NCI-H2196 treated with DMSO at 0.1 percent for 48 hours (cell line): Measurements from ENCODE around the gene TMCC2.

Experiments used
- DNase-seq: peaks from one replicate; lab custom pipeline; 2025; ENCODE audit not compliant: unreplicated experiment; lab: John Stamatoyannopoulos, UW

The TMCC2 gene

GRCh38 chr1:205259324-205259832, 31.6 kb downstream of the TMCC2 start:
- DNase-seq, result no peak

GRCh38 chr1:205259998-205260397, 32.3 kb downstream of the TMCC2 start:
- DNase-seq, result no peak

GRCh38 chr1:205260948-205261732, 33.4 kb downstream of the TMCC2 start:
- DNase-seq, result no peak

GRCh38 chr1:205261946-205262691, 34.4 kb downstream of the TMCC2 start:
- DNase-seq, result no peak

GRCh38 chr1:205262731-205263171, 35.0 kb downstream of the TMCC2 start:
- DNase-seq, result no peak

- DNase-seq, result no peak
Observed at GRCh38 chr1:205263580-205264190, 35.9 kb downstream of the TMCC2 start.

GRCh38 chr1:205266611-205267305, 39.0 kb downstream of the TMCC2 start:
- DNase-seq, result no peak

GRCh38 chr1:205267306-205267902, 39.7 kb downstream of the TMCC2 start:
- DNase-seq, result no peak

GRCh38 chr1:205268846-205269680, 41.3 kb downstream of the TMCC2 start:
- DNase-seq, result no peak

GRCh38 chr1:205269711-205270110, 42.0 kb downstream of the TMCC2 start:
- DNase-seq, result no peak

GRCh38 chr1:205270271-205270670, 42.5 kb downstream of the TMCC2 start:
- no peak for DNase-seq

- no peak for DNase-seq
Observed at GRCh38 chr1:205270764-205271163, 43.0 kb downstream of the TMCC2 start.

- DNase-seq, result no peak
Observed at GRCh38 chr1:205271277-205271676, 43.5 kb downstream of the TMCC2 start.

- DNase-seq, result no peak
Observed at GRCh38 chr1:205271745-205272144, 44.0 kb downstream of the TMCC2 start.

GRCh38 chr1:205272536-205272935, 44.8 kb downstream of the TMCC2 start:
- no peak for DNase-seq

GRCh38 chr1:205273551-205273982, 45.8 kb downstream of the TMCC2 start:
- DNase-seq, result peak; percentile 85

GRCh38 chr1:205274041-205274691, 46.4 kb downstream of the TMCC2 start:
- DNase-seq, result no peak

- DNase-seq, result peak; percentile 88
Observed at GRCh38 chr1:205275133-205275532, 47.4 kb downstream of the TMCC2 start.
